Hepatic stellate cell (primary cell): ENCODE results near the gene GJB5.

ENCODE experiments used
- DNase-seq: peaks from one replicate; pipeline ENCODE4 v3.0.0; 2011; ENCODE audit warnings: low spot score

Gene GJB5

DNA sequence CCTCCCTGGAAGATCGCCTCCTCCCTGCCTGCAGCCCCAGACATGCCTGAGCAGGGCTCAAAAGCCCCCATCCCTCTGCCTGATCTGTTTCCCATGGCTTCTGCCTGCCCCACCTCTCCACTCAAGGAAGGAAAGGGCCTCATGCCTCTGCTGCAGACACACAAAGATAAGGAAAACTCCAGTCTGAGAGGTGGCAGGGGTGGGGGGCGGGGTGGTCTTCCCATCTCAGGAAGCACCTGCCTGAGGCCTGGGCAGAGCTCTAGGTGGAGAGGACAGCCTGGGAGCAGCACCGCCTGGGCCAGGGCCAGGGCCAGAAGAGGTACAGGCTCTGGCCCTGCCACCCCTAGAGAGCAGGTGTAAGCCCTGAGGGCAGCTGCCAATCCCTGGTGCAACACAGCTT lies 22.1 kb downstream of the GJB5 start:
- DNase-seq = no peak

DNA sequence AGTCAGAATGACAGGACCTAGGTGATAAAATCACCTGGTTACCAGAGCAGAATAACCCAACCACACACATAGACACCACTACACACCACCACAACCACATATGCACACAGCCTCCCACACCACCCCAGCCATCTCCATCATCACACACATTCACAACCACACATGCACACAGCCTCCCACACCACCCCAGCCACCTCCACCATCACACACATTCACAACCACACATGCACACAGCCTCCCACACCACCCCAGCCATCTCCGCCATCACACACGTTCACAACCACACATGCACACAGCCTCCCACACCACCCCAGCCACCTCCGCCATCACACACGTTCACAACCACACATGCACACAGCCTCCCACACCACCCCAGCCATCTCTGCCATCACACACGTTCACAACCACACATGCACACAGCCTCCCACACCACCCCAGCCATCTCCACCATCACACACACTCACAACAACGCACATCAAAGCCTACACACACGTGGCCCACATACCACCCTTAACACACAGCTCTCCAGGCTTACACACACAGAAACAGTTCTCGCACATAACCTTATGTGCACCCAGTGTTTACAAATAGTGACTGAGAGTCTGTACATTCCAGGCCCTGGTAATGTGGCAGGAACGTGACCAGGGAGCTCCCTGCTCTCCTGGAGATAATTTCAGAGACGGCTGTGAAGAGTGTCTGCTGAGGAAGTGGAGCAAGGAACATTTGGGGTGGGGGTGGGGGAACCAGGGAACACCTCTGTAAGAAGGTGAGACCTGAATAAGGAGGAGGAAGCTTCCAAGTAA lies 22.9 kb downstream of the GJB5 start:
- no peak for DNase-seq

DNA sequence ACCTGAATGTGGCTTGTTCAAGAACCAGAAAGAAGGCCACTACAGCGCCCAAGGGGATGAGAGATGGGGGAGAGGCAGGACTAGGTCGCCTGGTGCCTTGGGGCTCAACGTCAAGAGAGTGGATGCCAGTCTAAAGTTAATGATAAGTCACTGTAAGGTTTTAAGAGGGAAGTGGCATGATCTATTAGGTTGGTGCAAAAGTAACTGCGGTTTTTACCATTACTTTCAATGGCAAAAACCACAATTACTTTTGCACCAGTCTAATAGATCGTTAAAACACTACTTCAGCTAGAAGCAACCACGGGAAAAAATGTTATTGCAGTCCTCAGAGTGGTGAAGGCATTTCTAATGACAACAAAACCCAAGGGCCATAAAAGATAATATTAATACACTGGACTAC lies 23.5 kb downstream of the GJB5 start:
- DNase-seq = no peak

DNA sequence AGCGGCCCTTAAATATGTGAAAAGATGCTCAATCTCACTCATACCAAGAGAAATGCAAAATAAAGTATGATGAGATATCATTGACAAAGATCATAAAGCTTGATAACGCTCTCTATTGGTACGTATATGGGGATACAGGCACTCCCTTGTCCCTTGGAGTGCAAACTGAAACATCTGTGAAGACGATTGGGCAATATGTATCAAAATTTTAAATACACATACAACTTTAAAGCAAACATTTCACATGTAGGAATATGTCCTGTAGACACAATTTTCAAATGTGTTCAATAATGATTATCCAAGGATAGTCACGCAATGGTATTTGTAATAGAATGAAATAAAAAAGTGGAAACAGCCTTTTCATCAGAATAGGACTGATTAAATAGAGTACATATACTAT lies 24.2 kb downstream of the GJB5 start:
- no peak for DNase-seq

DNA sequence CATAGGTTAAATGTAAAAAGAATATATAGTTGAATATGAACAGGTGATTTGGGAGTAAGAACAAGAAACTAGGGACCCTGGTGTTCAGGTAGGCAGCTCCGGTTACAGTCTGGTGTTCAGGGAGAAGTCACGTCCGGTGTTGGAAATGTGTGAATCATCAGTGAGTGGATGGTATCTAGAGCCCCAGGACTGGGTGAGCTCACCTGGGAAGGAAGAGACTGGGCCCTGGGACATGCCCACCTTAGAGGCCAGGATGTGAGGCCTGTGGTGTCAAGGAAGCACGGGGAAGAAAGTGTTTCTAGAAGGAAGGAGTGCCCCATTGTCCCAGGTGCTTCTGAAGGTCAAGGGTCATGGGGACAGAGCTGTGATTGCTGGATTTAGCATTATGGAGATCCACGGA lies 24.7 kb downstream of the GJB5 start:
- DNase-seq = no peak

DNA sequence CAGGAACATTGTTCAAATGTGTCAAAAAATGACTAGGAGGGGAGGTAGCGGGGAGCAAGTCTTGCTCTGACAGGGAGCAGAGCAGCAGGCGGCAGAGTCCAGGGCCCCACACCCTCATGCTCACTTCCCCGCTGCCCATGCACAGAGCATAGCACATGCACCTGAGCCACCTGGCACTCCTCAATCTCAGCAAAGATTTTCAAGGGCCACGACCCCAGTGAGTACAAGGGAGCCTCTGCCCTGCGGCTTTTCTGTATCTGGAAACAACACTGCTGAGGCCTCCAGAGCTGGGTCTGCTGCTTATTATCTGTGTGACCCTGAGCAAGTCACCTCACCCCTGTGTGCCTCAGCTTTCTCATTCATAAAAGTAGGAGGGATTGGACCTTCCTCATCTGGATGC lies 25.1 kb downstream of the GJB5 start:
- no peak for DNase-seq

DNA sequence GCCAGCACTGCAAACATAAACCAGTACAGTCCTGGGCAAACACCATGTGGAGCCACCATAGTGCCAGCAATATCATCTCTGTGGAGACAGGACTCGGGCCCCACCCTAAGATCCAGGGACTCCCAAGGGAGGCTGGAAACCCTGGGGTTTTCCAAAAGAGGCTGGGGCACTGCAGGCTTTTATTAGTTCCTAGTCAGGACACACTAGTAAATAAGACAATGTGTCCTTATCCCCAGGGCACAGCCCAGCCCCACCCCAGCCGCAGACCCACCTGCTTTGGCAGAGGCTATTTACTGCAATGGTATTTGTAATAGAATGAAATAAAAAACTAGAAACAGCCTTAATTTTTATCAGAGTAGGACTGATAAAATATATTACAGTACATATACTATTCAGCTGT lies 25.7 kb downstream of the GJB5 start:
- DNase-seq = no peak

DNA sequence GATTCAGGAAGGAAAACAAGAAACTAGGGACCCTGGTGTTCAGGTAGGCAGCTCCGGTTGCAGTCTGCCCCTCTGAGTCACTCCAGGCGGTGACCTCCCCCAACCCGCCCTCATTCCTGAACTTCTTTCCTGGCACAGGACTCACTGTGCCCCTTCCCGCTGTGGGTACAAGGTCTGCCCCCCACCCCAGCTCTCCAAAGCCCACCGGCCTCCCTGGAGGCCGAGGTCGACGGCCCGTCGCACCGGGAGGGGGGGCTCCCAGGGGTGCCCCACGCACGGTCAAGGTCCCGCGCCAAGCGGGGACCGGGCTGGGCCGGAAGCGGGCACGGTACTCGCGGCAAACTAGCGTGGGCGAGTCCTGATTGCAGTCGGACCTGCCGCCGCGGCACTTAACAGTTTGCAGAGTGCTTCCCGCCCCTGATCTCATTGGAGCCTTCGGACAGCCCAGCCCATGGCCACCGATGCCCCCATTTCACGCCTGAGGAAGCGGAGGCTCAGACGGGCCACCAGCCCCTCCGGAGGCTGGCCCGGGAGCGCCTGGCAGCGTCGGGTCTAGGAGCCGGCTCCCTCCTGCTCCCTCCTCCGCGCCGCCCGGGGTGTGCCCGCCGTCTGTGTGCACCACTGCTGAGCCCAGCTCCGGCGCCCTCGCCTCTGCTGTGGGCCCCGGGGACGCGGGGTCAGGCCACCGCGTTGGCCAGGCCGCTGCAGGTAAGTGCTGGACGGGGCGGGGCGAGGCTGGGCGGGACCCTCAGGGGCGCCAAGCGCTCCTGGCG lies 26.4 kb downstream of the GJB5 start, which contains the start of gene GJB3:
TSS of gene GJB3 (plus strand) at position 144 of the 773 bp plus-strand sequence. CDS start 3,549 bp downstream, outside the sequence.
- DNase-seq = no peak

DNA sequence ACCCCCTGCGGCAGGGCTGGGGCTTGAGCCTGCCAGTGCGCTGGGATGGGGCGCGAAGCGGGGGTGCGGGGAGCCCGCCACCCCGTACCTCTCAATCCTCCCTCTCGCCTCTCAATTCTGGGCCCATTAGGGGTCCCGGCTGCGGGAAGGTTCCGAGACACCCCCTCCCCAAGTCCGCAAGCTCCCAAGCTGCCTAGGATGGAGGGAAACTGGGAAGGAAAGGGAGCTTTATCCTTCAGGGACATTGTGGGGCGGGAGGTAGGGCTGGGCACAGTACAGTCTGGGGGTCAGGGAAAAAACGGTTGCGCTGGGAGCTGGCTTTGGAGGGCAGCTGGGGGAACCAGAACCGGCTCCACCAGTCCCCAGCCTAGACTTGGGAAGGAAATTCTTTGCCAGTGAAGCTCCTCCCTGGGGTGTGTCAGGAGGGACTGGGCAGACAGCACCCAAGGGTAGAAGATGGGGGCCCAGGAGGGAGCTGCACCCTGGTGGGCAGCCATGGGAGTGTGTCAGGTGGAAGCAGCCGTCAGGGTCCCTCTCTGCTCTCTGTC lies 27.1 kb downstream of the GJB5 start:
- DNase-seq = no peak

DNA sequence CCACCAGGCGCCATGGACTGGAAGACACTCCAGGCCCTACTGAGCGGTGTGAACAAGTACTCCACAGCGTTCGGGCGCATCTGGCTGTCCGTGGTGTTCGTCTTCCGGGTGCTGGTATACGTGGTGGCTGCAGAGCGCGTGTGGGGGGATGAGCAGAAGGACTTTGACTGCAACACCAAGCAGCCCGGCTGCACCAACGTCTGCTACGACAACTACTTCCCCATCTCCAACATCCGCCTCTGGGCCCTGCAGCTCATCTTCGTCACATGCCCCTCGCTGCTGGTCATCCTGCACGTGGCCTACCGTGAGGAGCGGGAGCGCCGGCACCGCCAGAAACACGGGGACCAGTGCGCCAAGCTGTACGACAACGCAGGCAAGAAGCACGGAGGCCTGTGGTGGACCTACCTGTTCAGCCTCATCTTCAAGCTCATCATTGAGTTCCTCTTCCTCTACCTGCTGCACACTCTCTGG lies 29.9 kb downstream of the GJB5 start:
- no peak for DNase-seq

DNA sequence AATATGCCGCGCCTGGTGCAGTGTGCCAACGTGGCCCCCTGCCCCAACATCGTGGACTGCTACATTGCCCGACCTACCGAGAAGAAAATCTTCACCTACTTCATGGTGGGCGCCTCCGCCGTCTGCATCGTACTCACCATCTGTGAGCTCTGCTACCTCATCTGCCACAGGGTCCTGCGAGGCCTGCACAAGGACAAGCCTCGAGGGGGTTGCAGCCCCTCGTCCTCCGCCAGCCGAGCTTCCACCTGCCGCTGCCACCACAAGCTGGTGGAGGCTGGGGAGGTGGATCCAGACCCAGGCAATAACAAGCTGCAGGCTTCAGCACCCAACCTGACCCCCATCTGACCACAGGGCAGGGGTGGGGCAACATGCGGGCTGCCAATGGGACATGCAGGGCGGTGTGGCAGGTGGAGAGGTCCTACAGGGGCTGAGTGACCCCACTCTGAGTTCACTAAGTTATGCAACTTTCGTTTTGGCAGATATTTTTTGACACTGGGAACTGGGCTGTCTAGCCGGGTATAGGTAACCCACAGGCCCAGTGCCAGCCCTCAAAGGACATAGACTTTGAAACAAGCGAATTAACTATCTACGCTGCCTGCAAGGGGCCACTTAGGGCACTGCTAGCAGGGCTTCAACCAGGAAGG lies 30.5 kb downstream of the GJB5 start:
- no peak for DNase-seq

DNA sequence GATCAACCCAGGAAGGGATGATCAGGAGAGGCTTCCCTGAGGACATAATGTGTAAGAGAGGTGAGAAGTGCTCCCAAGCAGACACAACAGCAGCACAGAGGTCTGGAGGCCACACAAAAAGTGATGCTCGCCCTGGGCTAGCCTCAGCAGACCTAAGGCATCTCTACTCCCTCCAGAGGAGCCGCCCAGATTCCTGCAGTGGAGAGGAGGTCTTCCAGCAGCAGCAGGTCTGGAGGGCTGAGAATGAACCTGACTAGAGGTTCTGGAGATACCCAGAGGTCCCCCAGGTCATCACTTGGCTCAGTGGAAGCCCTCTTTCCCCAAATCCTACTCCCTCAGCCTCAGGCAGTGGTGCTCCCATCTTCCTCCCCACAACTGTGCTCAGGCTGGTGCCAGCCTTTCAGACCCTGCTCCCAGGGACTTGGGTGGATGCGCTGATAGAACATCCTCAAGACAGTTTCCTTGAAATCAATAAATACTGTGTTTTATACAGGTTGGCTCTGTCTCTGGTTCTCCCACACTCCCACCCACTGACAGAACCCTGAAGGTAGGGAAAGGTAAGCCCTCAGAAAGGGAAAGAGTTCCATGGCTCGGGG lies 31.1 kb downstream of the GJB5 start:
- no peak for DNase-seq

DNA sequence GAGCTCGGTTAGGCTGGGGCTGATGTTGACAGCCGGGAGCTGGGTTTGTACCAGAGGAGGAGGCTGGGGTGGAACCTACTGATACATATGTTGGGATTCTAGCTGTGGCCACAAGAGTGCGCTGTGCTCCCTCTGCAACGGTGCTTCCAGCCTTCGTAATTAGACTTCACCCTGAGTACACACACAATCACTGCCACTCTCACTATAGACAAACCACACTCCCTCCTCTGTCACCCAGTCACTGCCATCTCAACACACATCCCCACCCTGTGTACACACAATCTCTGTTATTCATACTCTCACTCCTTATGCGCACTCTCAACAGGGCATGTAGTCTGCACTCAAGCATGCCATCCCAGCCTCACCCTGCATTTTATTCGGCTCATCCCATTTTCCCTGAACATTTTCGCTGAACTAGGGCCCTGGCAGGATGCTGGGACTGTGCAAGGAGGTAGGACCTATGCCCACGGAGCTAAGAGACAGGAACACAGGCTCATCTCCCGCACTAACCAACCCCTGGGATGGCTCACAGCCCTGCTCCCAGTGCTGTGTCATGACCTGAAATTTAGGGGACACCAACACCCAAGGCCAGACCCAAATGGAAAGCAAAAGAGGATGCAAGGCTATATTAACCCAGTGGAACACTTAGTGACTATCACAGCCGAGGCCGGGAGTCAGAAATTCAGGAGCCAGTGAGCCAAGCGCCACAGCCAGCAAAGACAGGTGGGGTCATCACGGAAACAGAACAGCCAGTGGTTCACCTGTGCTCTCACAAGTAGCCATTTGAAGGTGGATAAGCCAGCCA lies 31.9 kb downstream of the GJB5 start:
- peak; percentile 84 for DNase-seq

DNA sequence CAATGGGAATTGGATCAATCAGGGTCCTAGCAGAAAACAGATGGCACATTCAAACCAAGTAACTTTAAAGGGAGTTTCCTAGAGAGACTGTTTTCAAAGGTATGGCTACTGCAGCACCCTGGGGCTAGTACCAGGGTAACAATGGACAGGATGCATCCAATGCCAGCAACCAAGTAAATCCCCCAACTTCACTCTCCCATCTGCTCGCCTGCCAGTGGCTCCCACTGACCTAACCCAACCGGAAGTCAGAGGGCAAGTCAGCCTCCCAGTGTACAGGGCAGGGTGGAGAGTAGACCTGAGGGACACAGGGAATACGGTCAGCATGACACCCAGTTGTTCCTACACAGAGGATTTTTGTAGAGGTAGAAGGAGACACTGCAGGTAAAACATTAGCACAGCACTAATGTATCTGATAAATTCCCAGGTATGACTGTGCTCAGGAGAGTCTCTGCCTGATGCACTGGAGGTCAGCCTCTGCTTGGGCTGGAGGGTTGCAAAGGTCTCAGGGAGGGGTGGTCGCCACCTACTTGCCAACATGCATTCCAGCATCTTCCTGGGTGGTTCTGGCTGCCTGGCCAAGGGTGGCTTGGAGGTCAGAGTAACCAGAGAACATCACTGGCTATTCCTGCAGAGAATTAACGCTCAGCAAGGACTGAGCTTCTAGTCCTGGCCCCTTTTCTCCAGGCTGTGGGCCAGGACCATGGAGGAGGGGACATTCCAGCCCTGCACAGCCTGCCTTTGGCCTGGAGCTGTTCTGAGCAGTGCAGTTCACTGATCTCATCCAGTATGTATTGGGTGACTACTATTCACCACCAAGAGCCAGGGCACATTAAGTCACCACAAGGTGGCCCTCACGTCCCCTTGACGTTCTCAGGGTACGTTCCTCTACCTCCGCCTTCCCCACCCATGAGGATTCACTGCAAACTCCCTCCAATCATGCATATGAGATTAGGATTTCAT lies 32.9 kb downstream of the GJB5 start:
- DNase-seq = peak; percentile 54

DNA sequence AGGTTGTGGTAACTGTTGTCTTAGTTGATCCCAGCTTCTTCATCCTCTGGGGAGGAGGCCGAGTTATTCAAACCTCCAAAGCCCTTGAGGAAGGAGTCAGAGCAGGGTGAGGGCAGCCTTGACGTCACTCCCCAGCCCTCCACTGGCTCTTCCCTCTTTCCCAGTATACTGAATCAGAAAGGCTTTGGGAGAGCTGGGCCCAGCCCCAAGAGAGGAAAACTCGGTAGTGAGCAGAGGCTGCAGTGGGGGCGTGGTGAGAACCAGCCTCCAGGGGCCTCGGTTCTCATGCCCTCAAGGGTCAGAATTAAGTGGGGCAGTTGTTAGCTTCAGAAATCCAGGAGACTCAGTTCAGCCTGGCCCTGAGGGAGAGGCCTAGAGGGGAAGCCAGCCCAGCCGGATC lies 36.1 kb downstream of the GJB5 start:
- no peak for DNase-seq

DNA sequence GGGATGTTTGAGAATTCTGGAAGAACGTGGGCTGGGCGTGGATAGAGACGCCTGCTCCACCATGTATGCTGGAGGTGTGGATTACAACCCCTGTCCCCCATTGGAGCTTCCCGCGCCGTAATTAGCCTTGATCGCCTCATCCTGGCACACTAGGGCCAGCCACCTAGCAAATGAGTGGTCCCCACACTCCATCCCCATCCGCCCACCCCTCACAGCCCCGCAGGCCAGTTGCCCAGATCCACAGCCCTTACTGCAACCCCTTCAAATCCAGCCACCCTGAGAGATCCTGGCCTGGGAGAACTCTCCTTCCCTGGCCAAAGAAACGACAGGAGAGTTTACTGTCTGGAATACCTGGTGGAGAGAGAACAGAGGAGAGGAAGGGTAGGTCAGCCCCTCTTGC lies 37.6 kb downstream of the GJB5 start:
- DNase-seq = no peak

DNA sequence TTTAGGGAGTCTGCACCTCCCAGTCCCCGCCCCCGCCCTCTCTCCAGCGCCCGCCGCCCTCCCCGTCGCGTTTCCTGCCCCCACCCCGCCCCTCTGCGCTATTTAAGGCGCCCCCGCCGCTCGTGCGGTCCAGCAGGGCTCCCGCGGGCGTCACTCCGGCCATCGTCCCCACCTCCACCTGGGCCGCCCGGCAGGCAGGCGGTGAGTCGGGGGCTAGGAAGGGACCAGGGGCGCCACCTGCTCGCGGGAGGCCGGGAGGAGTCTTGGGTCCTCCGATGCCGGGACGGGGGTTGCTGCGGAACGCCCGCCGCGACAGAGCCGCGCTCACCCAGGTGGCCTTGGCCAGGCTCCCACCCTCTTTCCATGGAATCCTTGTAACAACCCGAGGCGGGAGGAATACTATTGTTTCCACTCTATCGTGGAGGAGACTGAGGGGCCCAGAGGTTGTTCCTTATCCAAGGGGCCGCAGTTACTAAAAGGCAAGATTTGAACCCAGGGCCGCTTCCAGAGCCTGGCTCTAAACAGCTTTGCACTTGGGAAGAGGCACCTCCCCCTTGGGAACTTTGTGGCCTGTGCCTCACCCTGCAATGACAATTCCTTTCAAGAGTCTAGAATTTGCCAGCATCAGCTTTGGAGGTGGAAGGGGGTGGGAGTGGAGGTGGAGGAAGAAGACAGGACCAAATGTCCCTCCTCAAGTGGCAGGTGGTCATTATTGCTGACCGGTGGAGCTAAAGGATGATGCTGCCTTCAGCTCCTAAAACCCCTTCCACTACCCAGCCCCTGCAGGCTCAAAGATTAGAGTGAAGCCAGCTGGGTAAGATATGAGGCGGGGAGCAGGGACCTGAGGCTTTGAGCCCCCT lies 38.3 kb downstream of the GJB5 start, which contains the start of gene GJA4:
TSS of gene GJA4 (plus strand) at position 132 of the 860 bp plus-strand sequence. CDS start 1,215 bp downstream, outside the sequence.
- no peak for DNase-seq

DNA sequence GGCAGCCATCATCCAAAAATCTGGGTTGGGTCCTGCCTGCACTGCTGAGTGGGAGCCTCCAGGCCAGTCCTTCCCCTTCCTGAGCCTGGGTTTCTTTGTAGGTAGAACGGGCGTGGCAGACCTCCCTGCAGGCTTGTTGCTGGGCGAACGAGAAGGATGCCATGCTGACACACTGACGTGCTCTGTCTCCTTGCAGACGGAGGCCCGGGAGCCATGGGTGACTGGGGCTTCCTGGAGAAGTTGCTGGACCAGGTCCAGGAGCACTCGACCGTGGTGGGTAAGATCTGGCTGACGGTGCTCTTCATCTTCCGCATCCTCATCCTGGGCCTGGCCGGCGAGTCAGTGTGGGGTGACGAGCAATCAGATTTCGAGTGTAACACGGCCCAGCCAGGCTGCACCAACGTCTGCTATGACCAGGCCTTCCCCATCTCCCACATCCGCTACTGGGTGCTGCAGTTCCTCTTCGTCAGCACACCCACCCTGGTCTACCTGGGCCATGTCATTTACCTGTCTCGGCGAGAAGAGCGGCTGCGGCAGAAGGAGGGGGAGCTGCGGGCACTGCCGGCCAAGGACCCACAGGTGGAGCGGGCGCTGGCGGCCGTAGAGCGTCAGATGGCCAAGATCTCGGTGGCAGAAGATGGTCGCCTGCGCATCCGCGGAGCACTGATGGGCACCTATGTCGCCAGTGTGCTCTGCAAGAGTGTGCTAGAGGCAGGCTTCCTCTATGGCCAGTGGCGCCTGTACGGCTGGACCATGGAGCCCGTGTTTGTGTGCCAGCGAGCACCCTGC lies 39.3 kb downstream of the GJB5 start:
- no peak for DNase-seq
